Measurements from ENCODE around the gene KRTAP2-1.
"Not testable (repeated sequence)": the region's sequence is repeated elsewhere in the genome, so short reads cannot be mapped to it uniquely, and the experiment has no call there.

Gene KRTAP2-1

DNA sequence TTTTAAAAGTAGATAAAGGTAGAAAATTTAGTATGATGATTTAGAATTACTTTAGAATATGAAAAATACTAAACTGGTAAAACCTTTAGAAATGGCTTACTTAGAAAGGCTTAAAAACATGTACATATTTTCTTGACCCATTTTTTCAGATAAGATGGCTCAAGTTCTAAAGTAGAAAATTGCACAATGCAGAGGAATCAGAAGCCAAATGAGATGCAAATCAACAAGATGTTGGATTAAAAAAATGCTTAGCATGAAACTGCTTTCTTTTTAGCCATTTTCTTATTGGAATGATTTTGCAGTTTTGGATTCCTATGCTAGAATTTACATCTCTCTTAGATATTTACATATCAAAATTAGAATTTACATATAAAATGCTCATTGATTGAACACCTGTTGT is 36.7 kb downstream of the KRTAP2-1 start:
- DNase-seq = no peak

DNA sequence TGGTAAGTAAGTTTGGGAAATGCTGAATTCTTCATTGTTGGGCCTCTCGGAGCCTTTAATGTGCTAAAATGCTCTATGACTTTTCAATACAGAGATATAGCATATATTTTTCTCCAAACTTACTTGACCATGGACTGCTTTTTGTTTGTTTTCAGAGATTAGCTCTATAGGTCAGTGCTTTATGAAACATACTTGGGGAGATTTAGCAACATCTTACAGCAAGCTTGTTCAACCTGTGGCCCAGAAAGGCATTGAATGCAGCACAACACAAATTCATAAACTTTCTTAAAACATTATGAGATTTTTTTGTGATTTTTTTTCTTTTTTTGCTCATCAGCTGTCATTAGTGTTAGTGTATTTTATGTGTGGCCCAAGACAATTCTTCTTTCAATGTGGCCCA is 37.2 kb downstream of the KRTAP2-1 start:
- DNase-seq = no peak

DNA sequence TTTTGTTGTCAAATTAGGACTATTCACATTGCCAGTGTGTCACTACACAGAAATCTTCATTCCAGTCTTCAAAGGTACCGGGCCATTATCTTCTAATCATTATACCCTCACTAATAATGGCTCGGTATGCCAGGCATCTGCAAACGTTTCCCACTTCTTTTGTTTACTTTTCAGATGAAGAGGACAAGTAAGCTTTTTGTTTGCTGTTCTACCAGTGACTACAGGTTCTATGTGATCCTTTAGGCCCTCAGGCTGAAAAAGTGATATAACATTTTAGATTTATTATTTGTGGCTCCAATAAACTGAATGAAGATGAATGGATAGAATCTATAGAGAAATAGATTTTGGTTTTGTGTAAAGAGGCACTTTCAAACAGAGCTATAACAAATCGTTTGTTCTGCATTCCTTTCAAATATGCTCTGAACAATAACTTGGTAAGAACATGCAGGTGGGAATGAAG is 37.8 kb downstream of the KRTAP2-1 start:
- DNase-seq = no peak

DNA sequence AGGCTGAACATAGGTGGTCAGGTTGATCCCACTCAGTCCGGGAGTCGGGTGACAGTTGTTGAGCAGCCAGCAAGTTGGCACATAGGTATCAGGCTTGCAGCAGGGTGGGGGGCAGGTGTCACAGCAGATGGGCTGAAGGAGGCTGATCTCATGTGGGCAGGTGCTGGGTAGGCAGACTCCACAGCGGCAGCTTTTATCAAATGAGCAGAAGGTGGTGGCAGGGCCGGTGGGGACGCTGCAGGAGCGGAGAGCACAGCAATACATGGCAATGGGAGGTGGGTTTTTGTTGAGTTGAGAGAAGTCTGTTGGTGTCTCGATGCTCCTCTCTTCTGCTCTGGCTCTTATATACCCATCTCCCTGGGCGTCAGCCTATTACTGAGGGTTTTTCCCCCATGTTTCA is 38.3 kb downstream of the KRTAP2-1 start, which contains the start of gene KRTAP3-1:
Gene KRTAP3-1, minus strand, starts transcription at position 318 of the 400 bp plus-strand sequence. Its CDS starts 54 bp downstream, at position 264.
- DNase-seq = no peak

DNA sequence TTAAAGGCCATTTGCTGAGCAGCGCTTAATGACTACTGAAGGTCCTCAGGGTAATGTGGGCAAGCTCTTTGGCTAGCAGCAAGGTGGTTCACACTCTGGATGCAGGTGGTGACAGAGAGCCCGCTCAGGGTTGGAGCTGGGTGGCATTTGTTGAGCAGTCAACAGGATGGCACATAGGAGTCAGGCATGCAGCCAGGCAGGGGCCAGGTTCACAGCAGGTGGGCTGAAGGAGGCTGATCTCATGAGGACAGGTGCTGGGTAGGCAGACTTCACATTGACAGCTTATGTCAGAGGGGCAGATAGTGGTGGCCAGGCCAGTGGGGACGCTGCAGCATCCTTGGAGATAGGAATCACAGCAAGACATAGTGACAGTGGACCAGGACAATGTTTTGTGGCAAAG is 42.7 kb downstream of the KRTAP2-1 start:
- no peak for DNase-seq

DNA sequence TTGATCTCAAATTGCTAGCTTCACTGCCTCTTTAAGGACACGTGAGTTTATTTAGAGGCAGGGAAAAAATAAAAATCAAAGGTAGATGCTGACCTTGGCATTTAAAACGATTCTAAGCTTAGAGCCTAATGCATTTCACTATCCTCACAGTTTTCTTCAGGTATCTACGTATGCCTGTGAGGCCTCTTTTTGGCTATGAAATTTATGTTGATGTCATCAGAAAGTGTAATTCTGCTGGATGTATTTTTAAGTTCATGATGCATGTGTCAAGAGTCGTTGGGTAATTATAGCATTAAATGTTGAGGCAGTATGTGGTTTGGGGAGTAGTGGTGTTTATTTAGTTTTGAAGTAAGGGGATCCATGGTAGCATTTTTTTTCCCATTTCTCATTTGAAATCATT is 43.2 kb downstream of the KRTAP2-1 start:
- DNase-seq = no peak

DNA sequence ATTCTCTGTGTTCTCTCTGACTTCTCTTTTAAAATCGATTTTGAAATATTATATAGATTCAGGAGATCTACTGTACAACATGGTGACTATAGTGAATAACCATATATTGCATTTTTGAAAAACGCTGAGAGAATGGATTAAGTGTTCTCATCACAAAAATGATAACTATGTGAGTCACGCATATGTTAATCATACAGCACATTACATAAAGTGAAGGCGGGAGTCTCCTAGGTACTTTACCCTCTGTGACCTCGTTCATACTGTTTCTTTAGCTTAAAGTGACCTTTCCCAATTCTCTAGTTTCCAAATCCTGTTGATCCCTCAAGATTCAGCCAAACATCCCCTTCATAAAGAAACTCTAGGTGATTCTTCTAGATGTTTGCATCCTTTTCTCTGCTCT is 44.3 kb downstream of the KRTAP2-1 start:
- no peak for DNase-seq

DNA sequence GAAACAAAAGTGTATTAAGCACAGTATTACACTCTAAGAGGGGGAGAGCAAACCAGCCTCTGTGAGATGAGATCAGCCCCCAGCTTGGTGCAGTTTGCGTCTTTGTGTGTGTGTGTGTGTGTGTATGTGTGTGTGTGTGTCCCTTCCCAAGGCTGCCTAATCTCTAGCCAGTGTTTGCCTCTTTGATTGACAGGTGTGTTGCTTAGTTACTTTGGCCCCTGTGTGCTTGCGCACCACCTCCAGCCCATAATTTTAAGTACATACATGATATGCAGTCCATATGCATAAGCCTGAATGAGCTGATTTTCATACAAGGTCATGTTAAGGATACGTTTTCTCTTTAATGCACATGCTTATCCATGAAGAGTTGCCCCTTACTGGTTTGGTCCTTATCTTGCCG is 45.3 kb downstream of the KRTAP2-1 start:
- no peak for DNase-seq

DNA sequence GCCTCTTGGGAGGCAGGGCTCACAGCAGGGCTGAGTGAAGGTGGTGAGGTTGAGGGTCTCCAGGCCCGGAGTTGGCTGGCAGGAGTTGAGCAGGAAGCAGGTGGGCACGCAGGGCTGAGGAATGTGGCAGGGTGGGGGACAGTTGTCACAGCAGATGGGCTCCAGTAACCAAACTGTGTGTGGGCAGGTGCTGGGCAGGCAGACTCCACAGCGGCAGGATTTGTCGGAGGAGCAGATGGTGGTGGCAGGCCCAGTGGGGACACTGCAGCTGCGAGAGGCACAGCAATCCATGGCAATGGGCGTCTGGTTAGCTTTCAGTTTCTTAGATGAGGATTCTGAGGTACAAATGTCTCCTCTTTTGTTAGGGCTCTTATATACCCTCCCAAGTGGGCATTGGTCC is 47.6 kb downstream of the KRTAP2-1 start, which contains the start of gene KRTAP3-2:
Gene KRTAP3-2, minus strand, starts transcription at position 344 of the 400 bp plus-strand sequence. Its CDS starts 53 bp downstream, at position 291.
- not testable (repeated sequence) for DNase-seq

DNA sequence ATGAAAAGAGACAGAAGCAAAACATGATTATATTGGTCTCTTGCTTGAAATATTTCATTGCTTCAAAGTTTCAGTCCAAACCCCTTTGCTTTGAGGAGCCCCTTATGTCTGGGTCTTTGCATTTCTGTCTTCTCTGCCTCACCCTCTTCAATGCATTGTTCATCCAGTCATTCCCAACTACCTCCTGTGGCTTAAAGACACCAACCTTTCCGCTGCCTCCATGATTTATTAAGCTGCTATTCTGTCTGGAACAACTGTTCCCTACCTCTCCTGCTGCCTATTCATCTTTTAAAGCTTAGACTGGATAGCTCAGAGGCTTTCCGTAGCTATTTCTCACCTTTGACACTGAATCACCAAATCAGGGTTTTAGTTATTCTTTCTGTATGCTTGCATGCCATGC is 49.8 kb downstream of the KRTAP2-1 start:
- DNase-seq = no peak

DNA sequence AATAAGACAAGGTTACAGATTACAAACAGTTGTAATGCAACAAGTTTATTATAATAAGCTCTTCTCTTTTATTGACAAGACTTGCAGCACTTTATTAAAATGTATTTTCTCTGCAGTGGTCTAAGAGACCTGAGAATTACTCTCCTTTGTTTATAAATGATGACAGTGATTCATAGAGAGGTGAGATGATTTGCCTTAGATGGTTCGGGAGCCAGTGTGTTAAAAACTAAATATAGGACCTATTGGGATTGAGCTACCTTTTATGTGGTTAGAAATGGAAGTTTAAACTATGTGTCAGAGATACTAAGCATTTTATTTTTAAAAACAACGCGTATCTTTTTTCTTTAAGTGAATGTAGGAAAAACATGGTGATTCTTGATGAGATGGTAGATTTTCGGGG is 50.3 kb downstream of the KRTAP2-1 start:
- no peak for DNase-seq

Measured in Kasumi-1 (cell line).